ENCODE results near the gene STK11.
"Not testable (repeated sequence)": the region's sequence is repeated elsewhere in the genome, so short reads cannot be mapped to it uniquely, and the experiment has no call there.

Gene STK11

GRCh38 chr19:1238369-1239303 lies 33.1 kb downstream of the STK11 start:
- DNase-seq = no peak

DNA sequence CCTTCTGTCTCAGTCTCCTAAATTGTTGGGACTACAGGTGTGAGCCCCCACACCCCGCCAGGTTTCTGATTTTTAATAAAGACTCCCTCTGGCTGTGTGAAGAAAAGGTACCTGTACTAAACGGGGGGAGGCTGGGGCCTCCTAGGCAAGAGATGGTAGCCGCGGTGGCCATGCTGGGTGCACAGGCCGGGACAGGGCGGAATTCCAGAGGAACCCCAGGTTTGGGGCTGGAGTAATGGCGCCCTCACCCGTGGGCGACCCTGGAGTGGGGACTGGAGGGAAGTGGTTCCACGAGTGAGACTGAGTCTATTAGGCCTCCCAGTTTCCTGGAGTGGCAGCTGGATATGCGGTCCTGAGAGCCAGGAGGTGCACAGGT lies 33.8 kb downstream of the STK11 start:
- DNase-seq = no peak

GRCh38 chr19:1239796-1240737 lies 34.5 kb downstream of the STK11 start:
- peak; percentile 95 for DNase-seq

- no peak for DNase-seq
Observed at GRCh38 chr19:1240925-1241324, 35.3 kb downstream of the STK11 start.

DNA sequence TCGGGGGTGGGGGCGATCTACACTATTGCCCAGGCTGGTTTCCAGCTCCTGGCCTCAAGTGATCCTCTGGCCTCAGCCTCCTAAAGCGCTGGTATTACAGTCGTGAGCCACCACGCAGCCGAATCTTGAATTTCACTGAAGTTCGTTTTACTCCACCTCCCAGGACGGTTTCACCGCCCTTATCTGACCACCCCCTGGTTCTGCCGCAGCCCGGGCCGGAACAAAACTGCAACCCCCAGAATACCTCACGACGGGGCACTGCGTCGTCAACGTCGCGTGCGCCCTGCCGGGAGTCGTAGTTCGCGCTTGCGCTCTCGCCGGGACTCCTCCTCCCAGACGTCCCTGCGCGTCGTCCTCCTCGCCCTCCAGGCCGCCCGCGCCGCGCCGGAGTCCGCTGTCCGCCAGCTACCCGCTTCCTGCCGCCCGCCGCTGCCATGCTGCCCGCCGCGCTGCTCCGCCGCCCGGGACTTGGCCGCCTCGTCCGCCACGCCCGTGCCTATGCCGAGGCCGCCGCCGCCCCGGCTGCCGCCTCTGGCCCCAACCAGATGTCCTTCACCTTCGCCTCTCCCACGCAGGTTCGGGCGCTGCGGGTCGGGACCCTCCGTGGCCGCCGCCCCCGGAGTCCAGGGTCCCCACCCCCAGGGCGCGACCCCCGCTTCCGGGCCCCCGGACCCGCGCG lies 36.0 kb downstream of the STK11 start, which contains the start of gene ATP5F1D:
TSS of gene ATP5F1D (plus strand) at position 335 of the 679 bp plus-strand sequence. CDS start at position 435, 100 bp downstream.
- DNase-seq = peak; percentile 96

DNA sequence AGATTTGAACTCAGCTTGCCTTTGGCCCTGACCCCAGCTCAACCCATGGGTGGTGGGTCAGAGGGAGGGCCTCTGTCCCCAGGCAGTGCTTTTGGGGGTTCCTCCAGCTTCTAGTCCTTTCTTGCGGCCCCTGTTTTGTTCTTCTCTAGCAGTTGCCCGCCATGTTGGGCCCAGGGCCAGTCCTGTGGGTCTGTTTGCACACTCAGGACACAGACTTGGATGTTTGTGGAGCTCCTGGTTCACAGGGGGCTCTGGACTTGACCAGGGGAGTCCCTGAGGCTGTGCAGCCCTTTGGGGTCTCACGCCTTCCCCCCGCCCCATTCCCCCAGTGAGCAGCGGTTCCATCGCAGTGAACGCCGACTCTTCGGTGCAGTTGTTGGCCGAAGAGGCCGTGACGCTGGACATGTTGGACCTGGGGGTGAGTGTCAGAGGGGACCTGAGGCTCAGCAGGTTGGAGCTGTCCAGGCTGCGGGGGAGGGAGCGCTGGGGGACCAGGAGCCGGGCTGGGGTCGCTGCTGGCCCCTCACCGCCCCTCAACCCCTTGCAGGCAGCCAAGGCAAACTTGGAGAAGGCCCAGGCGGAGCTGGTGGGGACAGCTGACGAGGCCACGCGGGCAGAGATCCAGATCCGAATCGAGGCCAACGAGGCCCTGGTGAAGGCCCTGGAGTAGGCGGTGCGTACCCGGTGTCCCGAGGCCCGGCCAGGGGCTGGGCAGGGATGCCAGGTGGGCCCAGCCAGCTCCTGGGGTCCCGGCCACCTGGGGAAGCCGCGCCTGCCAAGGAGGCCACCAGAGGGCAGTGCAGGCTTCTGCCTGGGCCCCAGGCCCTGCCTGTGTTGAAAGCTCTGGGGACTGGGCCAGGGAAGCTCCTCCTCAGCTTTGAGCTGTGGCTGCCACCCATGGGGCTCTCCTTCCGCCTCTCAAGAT lies 38.5 kb downstream of the STK11 start:
- peak; percentile 88 for DNase-seq

GRCh38 chr19:1244693-1245451 lies 39.3 kb downstream of the STK11 start:
- DNase-seq = no peak

GRCh38 chr19:1245494-1246264 lies 40.1 kb downstream of the STK11 start:
- no peak for DNase-seq

DNA sequence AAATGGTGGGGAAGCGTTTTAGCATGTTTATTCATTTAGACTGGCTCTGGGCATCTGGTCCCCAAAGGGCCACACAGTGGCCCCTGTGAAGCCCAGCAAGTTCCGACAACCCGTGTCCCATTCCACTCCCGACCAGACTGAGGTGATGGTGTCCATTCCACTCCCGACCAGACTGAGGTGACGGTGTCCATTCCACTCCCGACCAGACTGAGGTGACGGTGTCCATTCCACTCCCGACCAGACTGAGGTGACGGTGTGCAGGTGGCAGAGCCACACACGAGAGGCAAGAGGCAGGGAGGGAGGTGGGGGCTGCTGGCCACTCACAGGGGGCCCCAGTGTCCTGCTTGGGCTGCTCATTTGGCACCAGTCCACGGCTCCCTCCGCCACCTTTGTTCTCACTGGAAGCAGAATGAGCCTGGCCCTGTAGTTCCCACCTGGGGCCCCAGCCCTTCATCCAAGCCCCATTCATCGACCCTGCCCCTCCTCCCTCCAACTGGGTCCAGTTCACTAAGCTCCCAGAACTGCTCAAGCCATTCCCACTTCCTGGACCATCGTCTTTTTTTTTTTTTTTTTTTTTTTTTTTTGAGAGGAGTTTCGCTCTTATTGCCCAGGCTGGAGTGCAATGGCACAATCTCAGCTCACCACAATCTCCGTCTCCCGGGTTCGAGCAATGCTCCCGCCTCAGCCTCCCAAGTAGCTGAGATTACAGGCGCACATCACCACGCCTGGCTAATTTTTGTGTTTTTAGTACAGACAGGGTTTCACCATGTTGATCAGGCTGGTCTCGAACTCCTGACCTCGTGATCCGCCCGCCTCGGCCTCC lies 40.9 kb downstream of the STK11 start:
- DNase-seq = not testable (repeated sequence)

- DNase-seq = no peak
Observed at GRCh38 chr19:1247748-1248138, 42.2 kb downstream of the STK11 start.

DNA sequence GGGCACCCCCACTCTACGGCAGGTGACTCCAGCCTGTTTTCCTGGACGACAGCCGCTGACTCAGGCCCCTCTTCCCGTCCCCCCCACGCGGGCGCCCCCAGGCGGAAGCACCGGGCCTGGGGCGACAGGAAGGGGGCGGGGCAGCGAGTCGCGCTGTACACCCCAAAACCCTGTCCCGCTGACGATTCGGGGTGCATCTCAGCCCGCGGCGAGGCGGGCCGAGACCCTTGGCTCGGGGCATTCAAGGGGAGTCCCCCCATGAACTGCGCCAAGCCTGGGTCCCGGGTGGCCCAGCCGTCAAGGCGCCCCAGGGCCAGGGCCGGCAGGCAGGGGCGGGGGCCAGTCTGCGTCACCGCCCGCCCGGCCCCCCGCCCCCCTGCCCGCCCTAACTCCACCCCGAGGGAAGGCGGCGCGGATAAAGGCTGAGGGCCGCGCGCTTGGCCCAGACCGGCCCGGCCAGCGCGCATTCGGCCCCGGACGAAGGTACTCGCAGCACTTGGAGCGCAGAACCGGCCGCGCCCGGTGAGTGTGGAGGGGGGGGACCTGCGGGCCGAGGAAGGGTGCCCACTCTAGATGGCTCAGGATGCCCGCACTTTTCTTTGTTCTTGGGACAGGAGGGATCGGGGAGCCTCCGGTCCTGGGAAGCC lies 42.7 kb downstream of the STK11 start, which contains the start of gene MIDN:
TSS of gene MIDN (plus strand) at position 445 of the 647 bp plus-strand sequence. CDS start 1,714 bp downstream, outside the sequence.
- DNase-seq = peak; percentile 80

DNA sequence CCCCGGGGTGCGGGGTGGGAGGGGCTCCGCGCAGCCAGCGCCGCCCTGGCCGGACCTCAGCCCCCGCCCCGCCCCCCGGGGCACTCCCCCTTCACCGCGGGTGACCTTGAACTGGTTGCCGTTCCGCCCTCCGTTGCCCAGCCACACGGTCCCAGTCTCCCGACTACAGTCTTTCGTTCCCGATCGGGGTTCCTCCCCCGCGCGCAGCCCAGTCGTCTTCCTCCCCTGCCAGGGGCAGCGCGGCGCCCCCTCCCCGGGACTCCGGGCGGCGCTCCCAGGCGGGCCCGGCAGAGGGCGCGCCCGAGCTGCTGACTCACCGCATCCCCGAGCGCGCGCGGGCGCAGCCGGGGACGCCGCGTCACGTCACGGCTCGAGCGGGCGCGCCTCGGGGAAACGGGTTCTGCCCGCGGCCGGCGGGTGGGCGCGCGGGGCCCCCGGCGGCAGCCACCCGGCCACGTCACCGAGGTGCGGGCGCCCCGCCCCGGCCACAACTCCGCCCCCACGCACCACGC lies 43.3 kb downstream of the STK11 start:
- peak; percentile 81 for DNase-seq

- peak; percentile 96 for DNase-seq
Observed at GRCh38 chr19:1249298-1249989, 43.9 kb downstream of the STK11 start.

- no peak for DNase-seq
Observed at GRCh38 chr19:1249990-1250436, 44.4 kb downstream of the STK11 start.

- DNase-seq = peak; percentile 46
Observed at GRCh38 chr19:1250437-1251260, 45.1 kb downstream of the STK11 start.

Measured in activated CD4-positive, alpha-beta T cell treated with anti-CD3 and anti-CD28 coated beads, Interleukin-2, Interleukin-6, amounts not matched to agents 100 ng/mL and 50 ng/mL, durations not matched to agents 16 hours and 8 hours (primary cell).